ENCODE results near the gene MRPL47.

The MRPL47 gene

DNA sequence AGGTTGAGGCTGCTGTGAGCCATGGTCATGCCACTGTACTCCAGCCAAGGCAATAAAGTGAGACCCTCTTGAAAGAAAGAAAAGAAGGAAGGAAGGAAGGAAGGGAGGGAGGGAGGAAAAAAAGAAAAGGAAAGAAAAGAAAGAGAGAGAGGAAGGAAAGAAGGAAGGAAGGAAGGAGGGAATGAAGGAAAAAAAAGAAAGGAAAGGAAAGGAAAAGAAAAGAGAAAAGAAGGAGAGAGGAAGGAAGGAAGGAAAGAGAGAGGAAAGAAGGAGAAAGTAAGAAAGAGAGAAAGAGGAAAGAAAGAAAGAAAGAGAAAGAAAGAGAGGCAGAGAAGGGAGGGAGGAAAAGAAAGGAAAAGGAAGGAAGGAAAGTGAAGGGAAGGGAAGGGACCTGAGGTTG, 62.1 kb downstream of the MRPL47 start:
- no peak overlapping the region for H3K4me3 ChIP-seq (ENCODE audit: low read depth, low read length)
- no peak for TF ChIP-seq CTCF (IDR thresholded peaks at IDR 0.05; ENCODE audit: insufficient read depth, low read depth, low read length, missing control alignments)
- no peak for DNase-seq (ENCODE audit: low read depth)

GRCh38 chr3:179541596-179541995, 62.8 kb downstream of the MRPL47 start:
- no peak for DNase-seq (ENCODE audit: low read depth)
- TF ChIP-seq CTCF (IDR thresholded peaks at IDR 0.05; ENCODE audit: insufficient read depth, low read depth, low read length, missing control alignments): no peak
- H3K4me3 ChIP-seq (ENCODE audit: low read depth, low read length): no peak overlapping the region

- no peak for TF ChIP-seq CTCF (IDR thresholded peaks at IDR 0.05; ENCODE audit: insufficient read depth, low read depth, low read length, missing control alignments)
- DNase-seq (ENCODE audit: low read depth): no peak
- no peak overlapping the region for H3K4me3 ChIP-seq (ENCODE audit: low read depth, low read length)
Observed at GRCh38 chr3:179541094-179541493, 63.3 kb downstream of the MRPL47 start.

Data from GM12865 (cell line).